Inflammatory macrophage treated with lipopolysaccharide for 4 hours (primary cell): ENCODE data around the gene SHMT2.
A peak's percentile ranks its signal among the peaks of the same experiment; 100 is the strongest.

Source experiments
- DNase-seq: peaks from one replicate; pipeline ENCODE4 v3.0.0-alpha.2; 2020

The SHMT2 gene

DNA sequence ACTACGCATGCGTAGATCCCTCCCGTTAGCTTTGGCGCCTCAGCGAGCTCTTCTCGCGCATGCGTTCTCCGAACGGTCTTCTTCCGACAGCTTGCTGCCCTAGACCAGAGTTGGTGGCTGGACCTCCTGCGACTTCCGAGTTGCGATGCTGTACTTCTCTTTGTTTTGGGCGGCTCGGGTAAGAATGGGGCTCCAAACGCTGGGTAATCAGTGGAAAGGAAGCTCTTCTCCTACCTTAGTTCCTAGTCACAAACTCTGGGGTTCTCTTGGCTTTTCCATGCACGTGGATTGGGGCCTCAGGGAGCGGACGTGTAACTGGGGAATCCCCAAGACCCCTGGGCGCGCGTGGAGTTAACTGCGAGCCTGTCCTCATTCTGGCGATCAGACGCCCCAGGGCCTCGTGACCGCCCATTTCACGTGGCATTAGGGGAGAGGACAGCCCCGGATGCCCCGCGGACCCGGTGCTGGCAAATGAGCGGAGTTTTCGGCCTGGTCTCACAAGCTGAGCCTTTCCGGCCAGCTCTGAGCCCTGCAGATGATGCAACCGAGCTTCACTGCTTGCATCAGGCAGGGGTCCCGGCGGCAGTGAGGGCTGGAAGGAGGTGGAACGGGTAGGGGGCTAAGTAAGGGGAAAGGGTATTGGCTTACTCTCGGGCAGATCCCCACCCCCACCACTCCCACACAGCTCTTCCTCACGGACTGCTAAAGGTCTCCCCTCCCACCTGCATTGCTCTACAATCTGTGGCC is at the start of gene SHMT2:
TSS of gene SHMT2 (plus strand) at position 78 of the 747 bp plus-strand sequence. CDS start at position 146, 68 bp downstream.
- DNase-seq: peak; percentile 98

DNA sequence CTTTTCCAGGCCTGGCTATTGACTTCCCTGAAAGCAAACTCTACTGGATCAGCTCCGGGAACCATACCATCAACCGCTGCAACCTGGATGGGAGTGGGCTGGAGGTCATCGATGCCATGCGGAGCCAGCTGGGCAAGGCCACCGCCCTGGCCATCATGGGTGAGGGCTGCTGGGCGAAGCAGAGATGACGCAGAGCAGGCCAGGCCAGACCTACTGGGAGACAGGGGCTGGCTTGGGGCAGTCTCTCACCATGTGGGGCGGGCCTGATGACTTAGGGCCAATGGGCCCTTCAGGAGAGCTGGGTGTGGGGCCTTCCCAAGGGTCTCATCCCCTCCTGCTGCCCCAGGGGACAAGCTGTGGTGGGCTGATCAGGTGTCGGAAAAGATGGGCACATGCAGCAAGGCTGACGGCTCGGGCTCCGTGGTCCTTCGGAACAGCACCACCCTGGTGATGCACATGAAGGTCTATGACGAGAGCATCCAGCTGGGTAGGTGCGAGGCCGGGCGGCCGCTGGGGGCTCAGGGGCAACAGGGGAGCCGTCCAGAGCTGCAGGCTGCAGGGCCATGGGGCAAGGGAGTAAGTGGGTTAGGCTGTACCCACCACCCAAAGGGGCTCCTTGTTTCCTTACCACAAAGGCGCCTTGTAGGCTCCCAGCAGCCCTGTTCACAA is 49.1 kb upstream of the SHMT2 start:
- DNase-seq: no peak

GRCh38 chr12:57181072-57181471 is 48.4 kb upstream of the SHMT2 start:
- DNase-seq: no peak

DNA sequence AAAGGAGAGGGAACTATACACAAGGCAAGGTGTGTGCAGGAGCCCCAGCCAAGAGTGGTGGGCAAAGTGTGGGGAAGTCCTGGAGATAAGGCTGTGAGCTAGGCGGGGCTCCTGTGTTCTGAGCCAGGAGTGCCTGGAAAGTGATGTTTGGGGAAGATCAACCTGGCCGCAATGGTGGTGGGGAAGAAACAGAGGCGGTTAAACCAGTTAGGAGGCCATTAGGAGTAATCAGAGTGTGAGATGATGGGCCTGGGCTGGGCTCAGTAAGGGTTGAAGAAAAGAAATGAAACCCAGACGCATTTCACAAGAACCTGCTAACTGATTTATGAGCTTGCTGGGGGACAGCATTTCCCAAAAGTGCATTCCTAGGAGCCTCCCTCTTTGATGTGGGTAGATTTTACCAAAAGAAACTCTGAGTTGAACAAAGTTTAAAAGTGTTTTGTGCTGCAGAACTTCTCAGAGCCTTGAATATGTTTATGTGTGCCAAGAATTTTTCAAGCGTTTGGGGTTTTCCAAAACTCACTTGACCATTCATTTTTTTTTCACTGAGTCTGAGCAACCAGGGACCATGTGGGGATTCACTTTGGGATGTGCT is 47.9 kb upstream of the SHMT2 start:
- no peak for DNase-seq

DNA sequence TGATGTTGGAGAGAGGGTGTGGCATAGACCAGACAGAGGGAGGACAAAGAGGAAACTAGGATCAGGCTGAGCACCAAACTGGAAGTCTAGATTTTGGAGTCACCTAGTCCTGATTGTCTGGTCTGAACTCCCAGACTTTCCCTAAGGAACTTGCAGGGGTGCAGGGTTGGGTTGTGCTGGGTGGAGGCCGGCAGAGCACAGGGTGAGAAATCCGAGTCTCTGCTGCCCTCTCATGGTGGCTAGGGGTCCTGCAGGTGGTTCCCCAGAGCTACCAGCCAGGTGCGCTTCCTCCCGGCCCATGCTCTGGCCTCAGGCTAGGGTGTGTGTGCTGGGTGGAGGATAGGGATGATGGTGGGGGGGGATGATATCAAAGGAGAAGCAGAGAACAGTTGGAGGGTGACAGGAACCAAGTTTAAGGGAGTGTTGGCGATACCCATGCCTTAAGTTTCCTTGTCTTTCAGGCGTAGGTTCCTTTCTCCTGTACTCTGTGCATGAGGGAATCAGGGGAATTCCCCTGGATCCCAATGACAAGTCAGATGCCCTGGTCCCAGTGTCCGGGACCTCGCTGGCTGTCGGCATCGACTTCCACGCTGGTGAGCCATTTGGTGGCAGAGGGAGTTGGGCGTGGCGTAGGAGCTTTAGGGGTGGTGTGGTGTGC is 46.5 kb upstream of the SHMT2 start:
- DNase-seq: peak; percentile 60

DNA sequence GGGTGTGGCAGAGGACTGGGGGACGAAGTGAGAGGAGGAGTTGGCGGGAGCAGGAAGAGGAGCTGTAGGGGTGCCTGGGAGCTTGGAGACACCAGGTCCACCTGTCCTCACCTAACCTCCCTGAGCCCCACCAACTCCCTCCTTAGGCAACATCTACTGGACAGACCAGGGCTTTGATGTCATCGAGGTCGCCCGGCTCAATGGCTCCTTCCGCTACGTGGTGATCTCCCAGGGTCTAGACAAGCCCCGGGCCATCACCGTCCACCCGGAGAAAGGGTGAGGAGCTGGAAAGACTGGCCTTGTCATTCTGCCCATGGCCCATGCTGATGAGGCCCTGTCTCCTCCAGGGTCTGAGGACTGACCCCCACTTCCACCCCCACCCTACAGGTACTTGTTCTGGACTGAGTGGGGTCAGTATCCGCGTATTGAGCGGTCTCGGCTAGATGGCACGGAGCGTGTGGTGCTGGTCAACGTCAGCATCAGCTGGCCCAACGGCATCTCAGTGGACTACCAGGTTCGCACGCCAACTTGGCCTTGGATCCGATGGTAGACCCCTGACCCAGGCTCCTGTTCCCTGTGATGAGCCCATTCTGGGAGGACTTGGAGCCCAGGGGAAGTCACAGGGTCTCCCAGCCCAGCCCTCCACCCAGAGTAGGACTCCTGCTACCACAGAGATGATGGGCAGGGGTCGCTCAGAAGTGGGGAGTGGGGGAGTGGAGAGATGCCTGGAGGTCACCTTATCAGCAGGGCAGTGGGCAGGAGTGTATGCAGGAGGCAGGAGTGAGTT is 45.4 kb upstream of the SHMT2 start:
- no peak for DNase-seq

DNA sequence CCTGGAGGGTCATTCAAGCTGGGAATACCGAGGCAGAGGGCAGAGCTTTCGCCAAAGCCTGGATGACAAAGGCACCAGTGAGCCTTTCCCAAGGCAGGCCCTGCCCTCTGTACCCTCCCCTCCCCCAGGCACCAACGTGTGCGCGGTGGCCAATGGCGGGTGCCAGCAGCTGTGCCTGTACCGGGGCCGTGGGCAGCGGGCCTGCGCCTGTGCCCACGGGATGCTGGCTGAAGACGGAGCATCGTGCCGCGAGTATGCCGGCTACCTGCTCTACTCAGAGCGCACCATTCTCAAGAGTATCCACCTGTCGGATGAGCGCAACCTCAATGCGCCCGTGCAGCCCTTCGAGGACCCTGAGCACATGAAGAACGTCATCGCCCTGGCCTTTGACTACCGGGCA is 44.1 kb upstream of the SHMT2 start:
- no peak for DNase-seq

DNA sequence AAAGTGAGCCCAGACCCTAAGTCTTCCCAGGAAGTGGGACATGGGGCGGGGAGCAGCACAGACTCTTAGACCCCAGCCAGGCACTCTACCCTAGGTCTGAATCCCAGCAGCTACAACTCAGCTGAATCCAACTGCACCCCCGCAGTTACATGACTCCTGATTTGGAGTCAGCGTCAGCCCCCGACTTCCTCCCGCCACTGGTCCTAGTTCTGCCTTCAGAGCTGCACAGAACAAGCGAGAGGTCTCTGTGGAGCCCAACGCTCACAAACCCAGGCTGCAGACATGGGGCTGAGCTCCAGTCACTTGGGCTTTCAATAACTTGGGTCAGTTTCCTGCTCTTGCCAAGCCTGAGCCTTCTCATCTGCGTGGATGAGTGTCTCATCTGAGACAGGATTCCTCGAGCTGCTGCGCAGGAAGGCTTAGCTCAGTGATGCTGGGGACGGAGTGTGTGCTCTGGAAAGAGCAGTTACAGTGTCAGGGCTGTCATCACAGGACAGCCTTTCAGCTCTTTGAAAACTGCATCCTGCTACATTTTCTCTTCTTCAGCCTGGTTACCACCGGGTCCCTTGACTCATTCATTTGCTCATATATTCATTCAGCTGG is 43.5 kb upstream of the SHMT2 start:
- no peak for DNase-seq

GRCh38 chr12:57187222-57188089 is 42.1 kb upstream of the SHMT2 start:
- no peak for DNase-seq

- no peak for DNase-seq
Observed at GRCh38 chr12:57188090-57188425, 41.5 kb upstream of the SHMT2 start.

DNA sequence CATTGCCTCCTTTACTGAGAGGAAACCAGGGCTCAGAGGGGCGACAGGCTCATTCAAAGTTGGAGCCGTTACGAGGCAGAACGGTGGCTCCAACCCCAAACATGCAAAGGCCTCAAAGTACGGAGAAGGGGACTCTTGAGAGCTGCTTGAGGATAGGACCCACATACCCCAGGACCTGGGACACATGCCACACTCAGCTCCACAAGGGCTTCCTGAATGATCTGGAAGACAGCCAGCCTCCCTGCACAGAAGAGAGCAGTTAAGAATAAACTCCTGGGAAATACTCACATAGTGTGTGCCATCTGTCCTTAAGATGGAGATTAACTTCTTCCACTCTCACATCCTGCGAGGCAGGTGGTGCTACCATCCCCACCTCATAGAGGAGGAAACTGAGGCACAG is 39.5 kb upstream of the SHMT2 start:
- no peak for DNase-seq

DNA sequence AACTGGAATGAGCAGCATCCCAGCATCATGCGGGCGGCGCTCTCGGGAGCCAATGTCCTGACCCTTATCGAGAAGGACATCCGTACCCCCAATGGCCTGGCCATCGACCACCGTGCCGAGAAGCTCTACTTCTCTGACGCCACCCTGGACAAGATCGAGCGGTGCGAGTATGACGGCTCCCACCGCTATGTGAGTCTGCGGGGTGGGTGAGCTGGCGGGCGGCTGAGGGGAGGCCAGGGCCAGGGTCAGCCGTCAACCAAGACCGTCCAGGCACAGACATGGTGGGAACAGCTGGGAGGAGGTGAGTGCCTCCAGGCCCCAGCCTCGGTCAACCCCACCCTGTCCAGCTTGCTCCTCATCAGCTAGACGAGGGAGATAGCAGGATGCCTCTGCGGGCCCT is 38.7 kb upstream of the SHMT2 start:
- DNase-seq: no peak

GRCh38 chr12:57191410-57191809 is 38.1 kb upstream of the SHMT2 start:
- no peak for DNase-seq

DNA sequence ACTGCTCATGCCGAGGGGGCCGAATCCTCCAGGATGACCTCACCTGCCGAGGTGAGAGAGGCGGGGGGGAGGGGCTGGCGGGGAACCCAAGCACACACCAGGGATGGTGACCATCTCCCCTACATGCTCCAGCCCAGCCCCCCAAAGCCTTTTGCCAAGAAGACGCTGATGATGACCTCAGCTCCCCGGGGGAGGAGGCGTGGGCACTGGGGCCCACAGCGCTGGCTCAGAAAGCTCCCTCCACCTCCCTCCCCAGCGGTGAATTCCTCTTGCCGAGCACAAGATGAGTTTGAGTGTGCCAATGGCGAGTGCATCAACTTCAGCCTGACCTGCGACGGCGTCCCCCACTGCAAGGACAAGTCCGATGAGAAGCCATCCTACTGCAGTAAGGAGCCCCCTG is 36.6 kb upstream of the SHMT2 start:
- DNase-seq: no peak

DNA sequence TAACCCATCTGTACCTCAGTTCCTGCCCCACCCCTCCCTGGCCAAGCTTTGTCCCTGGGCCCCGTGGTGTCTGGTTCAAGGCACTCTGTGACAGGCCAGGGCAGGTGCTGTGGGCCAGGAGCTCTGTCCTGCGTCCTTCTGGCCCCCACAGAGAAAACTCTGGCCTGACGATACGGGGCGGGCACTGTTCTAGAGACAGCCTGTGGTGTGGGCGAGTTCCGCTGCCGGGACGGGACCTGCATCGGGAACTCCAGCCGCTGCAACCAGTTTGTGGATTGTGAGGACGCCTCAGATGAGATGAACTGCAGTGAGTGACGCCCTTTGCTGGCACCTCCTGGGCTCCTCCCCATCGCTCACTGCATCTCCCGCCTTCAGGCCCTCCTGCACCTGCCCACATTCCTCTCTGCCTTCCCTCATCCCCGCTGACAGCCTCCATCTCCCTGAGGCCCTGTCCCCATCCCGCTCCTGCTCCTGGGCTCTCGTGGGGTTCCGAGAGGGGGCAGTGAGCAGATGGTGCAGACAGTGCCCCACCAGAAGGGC is 35.7 kb upstream of the SHMT2 start:
- DNase-seq: no peak

DNA sequence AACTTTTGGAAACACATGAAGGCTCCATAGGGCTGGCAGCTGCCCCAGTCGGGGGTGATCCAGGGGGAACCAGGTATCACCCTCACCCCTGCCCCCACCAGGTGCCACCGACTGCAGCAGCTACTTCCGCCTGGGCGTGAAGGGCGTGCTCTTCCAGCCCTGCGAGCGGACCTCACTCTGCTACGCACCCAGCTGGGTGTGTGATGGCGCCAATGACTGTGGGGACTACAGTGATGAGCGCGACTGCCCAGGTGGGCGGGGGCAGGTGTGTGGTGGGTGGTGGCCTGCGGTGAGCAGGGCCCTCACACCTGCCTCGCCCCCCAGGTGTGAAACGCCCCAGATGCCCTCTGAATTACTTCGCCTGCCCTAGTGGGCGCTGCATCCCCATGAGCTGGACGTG is 35.3 kb upstream of the SHMT2 start:
- no peak for DNase-seq

- DNase-seq: no peak
Observed at GRCh38 chr12:57195186-57195585, 34.3 kb upstream of the SHMT2 start.

DNA sequence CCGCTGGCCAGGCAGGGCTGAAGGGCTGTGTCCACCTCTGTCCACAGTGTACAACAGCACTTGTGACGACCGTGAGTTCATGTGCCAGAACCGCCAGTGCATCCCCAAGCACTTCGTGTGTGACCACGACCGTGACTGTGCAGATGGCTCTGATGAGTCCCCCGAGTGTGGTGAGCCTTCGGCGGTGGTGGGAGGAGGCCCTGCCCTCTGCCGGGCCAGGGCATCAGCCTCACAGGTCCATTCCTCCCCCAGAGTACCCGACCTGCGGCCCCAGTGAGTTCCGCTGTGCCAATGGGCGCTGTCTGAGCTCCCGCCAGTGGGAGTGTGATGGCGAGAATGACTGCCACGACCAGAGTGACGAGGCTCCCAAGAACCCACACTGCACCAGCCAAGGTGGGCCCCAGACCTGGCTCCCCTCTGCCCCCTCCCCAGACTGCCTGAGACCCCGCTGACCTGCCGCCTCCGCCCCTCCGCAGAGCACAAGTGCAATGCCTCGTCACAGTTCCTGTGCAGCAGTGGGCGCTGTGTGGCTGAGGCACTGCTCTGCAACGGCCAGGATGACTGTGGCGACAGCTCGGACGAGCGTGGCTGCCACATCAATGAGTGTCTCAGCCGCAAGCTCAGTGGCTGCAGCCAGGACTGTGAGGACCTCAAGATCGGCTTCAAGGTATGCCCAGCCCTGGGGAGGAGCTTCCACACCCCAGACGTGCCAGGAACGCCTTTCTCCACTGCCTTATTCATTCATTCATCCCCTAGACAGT is 33.7 kb upstream of the SHMT2 start:
- DNase-seq: no peak

- DNase-seq: no peak
Observed at GRCh38 chr12:57196439-57196838, 33.1 kb upstream of the SHMT2 start.

DNA sequence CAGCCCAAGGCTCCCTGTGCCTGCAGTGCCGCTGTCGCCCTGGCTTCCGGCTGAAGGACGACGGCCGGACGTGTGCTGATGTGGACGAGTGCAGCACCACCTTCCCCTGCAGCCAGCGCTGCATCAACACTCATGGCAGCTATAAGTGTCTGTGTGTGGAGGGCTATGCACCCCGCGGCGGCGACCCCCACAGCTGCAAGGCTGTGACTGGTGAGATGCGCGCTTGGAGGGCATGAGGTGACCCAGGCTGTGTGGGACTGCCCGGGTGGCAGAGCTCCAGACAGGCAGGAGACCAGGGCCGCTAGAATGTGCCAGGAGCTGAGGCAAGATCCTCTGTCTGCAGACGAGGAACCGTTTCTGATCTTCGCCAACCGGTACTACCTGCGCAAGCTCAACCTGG is 32.6 kb upstream of the SHMT2 start:
- no peak for DNase-seq

GRCh38 chr12:57198329-57198728 is 31.2 kb upstream of the SHMT2 start:
- DNase-seq: no peak
